PC-3 (cell line): ENCODE measurements around the gene CABP7. TPM values are rescaled to one million over a fixed set of nuclear protein-coding genes. Genes with fewer than 3 reads are reported as not detected.

Experiments
- ATAC-seq: fragments of 200-7000 bp; cut with Tn5 transposase; 2 replicates; pipeline ENCODE4 v1.9.1; 2020; ENCODE audit warnings: mild to moderate bottlenecking, moderate library complexity
- BruUV-seq: library from RNA; stranded (reverse); fragments of 400-500 nt; replicated peaks from 2 replicates; lab custom pipeline; 2021; lab: Mats Ljungman, UMichigan
- CTCF ChIA-PET: fragments of 300-600 bp; sonication (Branson Sonifier 250); formaldehyde crosslinking; loops from one replicate; lab custom pipeline; 2022; ENCODE audit warnings: antibody characterized with exemption; lab: Charles Lee
- POLR2A ChIA-PET: fragments of 300-600 bp; sonication (Branson Sonifier 250); formaldehyde crosslinking; loops from one replicate; lab custom pipeline; 2022; ENCODE audit warnings: antibody characterized with exemption; ENCODE audit not compliant: unreplicated experiment; lab: Charles Lee
- DNase-seq: peaks from one replicate; pipeline ENCODE4 v3.0.0-alpha.2; 2015
- H2AFZ ChIP-seq: fragments of 300-600 bp; sonication (generic); 2 replicates; pipeline ENCODE4 v1.6.0; 2016; ENCODE audit warnings: antibody characterized with exemption, low read length
- H3F3A ChIP-seq: fragments of 300-600 bp; sonication (generic); one replicate; pipeline ENCODE4 v1.6.0; 2017; ENCODE audit warnings: antibody characterized with exemption, low read length, control low read depth, mild to moderate bottlenecking; ENCODE audit not compliant: unreplicated experiment
- H3K27ac ChIP-seq: fragments of 300-600 bp; sonication (generic); 2 replicates; pipeline ENCODE4 v1.5.1; 2016; ENCODE audit warnings: mild to moderate bottlenecking, low read length
- H3K27me3 ChIP-seq: fragments of 300-600 bp; sonication (generic); 2 replicates; pipeline ENCODE4 v1.6.1; 2016; ENCODE audit warnings: low read length, mixed read lengths
- H3K36me3 ChIP-seq: fragments of 300-600 bp; sonication (generic); 2 replicates; pipeline ENCODE4 v1.6.1; 2016; ENCODE audit warnings: low read depth, mixed run types, low read length, mixed read lengths
- H3K4me1 ChIP-seq: fragments of 300-600 bp; sonication (generic); 2 replicates; pipeline ENCODE4 v1.5.1; 2016; ENCODE audit warnings: low read length; ENCODE audit not compliant: insufficient read depth
- H3K4me2 ChIP-seq: fragments of 300-600 bp; sonication (generic); 2 replicates; pipeline ENCODE4 v1.6.0; 2016; ENCODE audit warnings: low read length
- H3K4me3 ChIP-seq: fragments of 300-600 bp; sonication (generic); 2 replicates; pipeline ENCODE4 v1.5.1; 2016; ENCODE audit warnings: mild to moderate bottlenecking, low read length, mixed read lengths
- H3K79me2 ChIP-seq: fragments of 300-600 bp; sonication (generic); 2 replicates; pipeline ENCODE4 v1.6.1; 2017; ENCODE audit warnings: low read length, mixed read lengths
- H3K9ac ChIP-seq: fragments of 300-600 bp; sonication (generic); 2 replicates; pipeline ENCODE4 v1.6.0; 2016; ENCODE audit warnings: mild to moderate bottlenecking, low read length
- H3K9me2 ChIP-seq: fragments of 300-600 bp; sonication (generic); replicated peaks from 2 replicates; pipeline ENCODE4 v1.6.1; 2016; ENCODE audit warnings: mixed run types, low read length, mixed read lengths
- H3K9me3 ChIP-seq: fragments of 300-600 bp; sonication (generic); 2 replicates; pipeline ENCODE4 v1.6.1; 2016; ENCODE audit warnings: low read length, mixed read lengths
- H4K20me1 ChIP-seq: fragments of 300-600 bp; sonication (generic); 2 replicates; pipeline ENCODE4 v1.6.1; 2016; ENCODE audit warnings: low read length, mixed read lengths
- CTCF ChIP-seq: fragments of 300-600 bp; sonication (generic); conservative IDR thresholded peaks from 2 replicates; pipeline ENCODE4 v1.5.1; 2017; ENCODE audit warnings: antibody characterized with exemption, low read depth, mild to moderate bottlenecking, low read length
- EZH2 ChIP-seq: fragments of 300-600 bp; sonication (generic); IDR thresholded peaks from one replicate; pipeline ENCODE4 v1.6.1; 2017; ENCODE audit warnings: antibody characterized with exemption, mild to moderate bottlenecking, low read length; ENCODE audit not compliant: unreplicated experiment
- EZH2phosphoT487 ChIP-seq: fragments of 300-600 bp; sonication (generic); IDR thresholded peaks from 2 replicates; pipeline ENCODE4 v1.6.1; 2018; ENCODE audit warnings: mild to moderate bottlenecking, antibody characterized with exemption, low read length, borderline replicate concordance
- intact Hi-C: fragments of 100-400 bp; cut with micrococcal nuclease; formaldehyde crosslinking; loops from 2 replicates; pipeline ENCODE4 v1.9.0; 2023
- total RNA-seq: library from RNA; depleted of rRNA; stranded (reverse); fragments of >200 nt; gene quantifications from 2 replicates; pipeline ENCODE4 v1.2.3, GENCODE V29; 2014

CABP7 gene
- total RNA-seq, 1 experiment from 2014 or later: 0.87 TPM

- Histone ChIP-seq H4K20me1 (no peaks in the 10 kb centered on the region), H3K9ac (no peak overlapping the region), H3K9me2 (no peaks in the 10 kb centered on the region), H3F3A (no peaks in the 10 kb centered on the region), H3K79me2 (no peaks in the 10 kb centered on the region), H3K4me3 (no peak overlapping the region), H3K36me3 (peaks cover 5% of the 10 kb centered on the region; the same call in 1 of the 2 replicates), H3K27ac (no peak overlapping the region), H3K9me3 (no peaks in the 10 kb centered on the region), H3K27me3 (no peaks in the 10 kb centered on the region), H2AFZ (no peak overlapping the region), H3K4me1 (no peaks in the 10 kb centered on the region), H3K4me2 (no peak overlapping the region)
- DNase-seq: no peak
- ChIA-PET POLR2A (interaction anchor here (0.7 kb wide), 1 partner anchor 744 kb away, joined by 3 read pairs; no protein-coding TSS in a partner anchor), CTCF (interaction anchor here (0.9 kb wide), 1 partner anchor 312 kb away, joined by 3 read pairs; no protein-coding TSS in a partner anchor)
- intact Hi-C loops: no loop called here
- no peak for TF ChIP-seq EZH2phosphoT487
- TF ChIP-seq EZH2: no peak
- no peak for TF ChIP-seq CTCF
- ATAC-seq: no peak
- BruUV-seq: no TSS peak
Measured at GRCh38 chr22:29693161-29693560, 26.6 kb upstream of the CABP7 start.

- H3K9me2 ChIP-seq: no peaks in the 10 kb centered on the region
- H4K20me1 ChIP-seq: no peaks in the 10 kb centered on the region
- H3K27ac ChIP-seq: no peak overlapping the region
- CTCF ChIA-PET: interaction anchor here (0.9 kb wide), 1 partner anchor 311 kb away, joined by 3 read pairs; no protein-coding TSS in a partner anchor
- ATAC-seq: no peak
- no peaks in the 10 kb centered on the region for H3K9me3 ChIP-seq
- POLR2A ChIA-PET: interaction anchor here (0.7 kb wide), 1 partner anchor 744 kb away, joined by 3 read pairs; no protein-coding TSS in a partner anchor
- no peaks in the 10 kb centered on the region for H3F3A ChIP-seq
- TF ChIP-seq EZH2phosphoT487: no peak
- DNase-seq: no peak
- peaks cover 5% of the 10 kb centered on the region; the same call in 1 of the 2 replicates for H3K36me3 ChIP-seq
- intact Hi-C loops: no loop called here
- H3K4me2 ChIP-seq: no peak overlapping the region
- H3K27me3 ChIP-seq: no peaks in the 10 kb centered on the region
- no peak overlapping the region for H3K9ac ChIP-seq
- H3K4me1 ChIP-seq: no peaks in the 10 kb centered on the region
- no TSS peak for BruUV-seq
- H3K79me2 ChIP-seq: no peaks in the 10 kb centered on the region
- H2AFZ ChIP-seq: no peak overlapping the region
- H3K4me3 ChIP-seq: no peak overlapping the region
Measured at GRCh38 chr22:29693671-29694070, 26.1 kb upstream of the CABP7 start.

GRCh38 chr22:29695129-29695926 is 24.5 kb upstream of the CABP7 start:
- Histone ChIP-seq H2AFZ (no peak overlapping the region), H3K27ac (no peak overlapping the region), H3K79me2 (no peaks in the 10 kb centered on the region), H3K4me3 (no peak overlapping the region), H3K27me3 (no peaks in the 10 kb centered on the region), H3F3A (no peaks in the 10 kb centered on the region), H4K20me1 (no peaks in the 10 kb centered on the region), H3K4me1 (peaks cover 10% of the 10 kb centered on the region), H3K9me2 (no peaks in the 10 kb centered on the region), H3K9me3 (no peaks in the 10 kb centered on the region), H3K36me3 (peaks cover 2% of the 10 kb centered on the region; the same call in 1 of the 2 replicates), H3K4me2 (no peak overlapping the region), H3K9ac (no peak overlapping the region)
- ChIA-PET POLR2A (no interaction called here), CTCF (no interaction called here)
- intact Hi-C loops: no loop called here
- DNase-seq: no peak
- ATAC-seq: no peak
- no TSS peak for BruUV-seq
- TF ChIP-seq EZH2 (no peak), CTCF (no peak), EZH2phosphoT487 (no peak)
